ENCODE results near the gene YAF2.

The YAF2 gene

GRCh38 chr12:42238240-42239140 lies at the start of gene YAF2:
Gene YAF2 (minus strand): TSS chr12:42238248. CDS start chr12:42238180, 68 bp downstream.
- DNase-seq (ENCODE audit: low spot score), result peak; percentile 97

GRCh38 chr12:42286741-42287140 lies 48.7 kb upstream of the YAF2 start:
- DNase-seq (ENCODE audit: low spot score), result no peak

- DNase-seq (ENCODE audit: low spot score), result no peak
These were observed 47.4 kb upstream of the YAF2 start for GRCh38 chr12:42285431-42285830.

- no peak for DNase-seq (ENCODE audit: low spot score)
These were observed 46.8 kb upstream of the YAF2 start for GRCh38 chr12:42284876-42285275.

DNA sequence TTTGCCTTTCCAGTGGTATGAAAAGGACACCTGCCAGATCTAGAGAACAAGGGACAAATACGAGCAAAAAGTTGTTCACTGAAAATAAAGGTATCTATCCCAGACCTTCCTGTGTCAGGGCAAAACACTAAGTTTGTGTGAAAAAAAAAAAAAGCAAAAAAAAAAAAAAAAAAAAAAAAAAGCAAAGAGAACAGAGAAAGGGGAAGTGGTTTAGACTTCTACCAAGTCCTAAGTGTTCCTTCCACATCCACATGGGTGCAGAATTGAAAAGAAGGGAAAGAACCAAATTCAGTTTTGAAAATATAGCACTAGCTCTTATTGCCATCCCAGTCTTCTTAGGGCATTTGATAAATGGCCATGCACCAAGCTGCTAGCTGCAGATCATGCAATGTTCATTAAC lies 46.1 kb upstream of the YAF2 start:
- no peak for DNase-seq (ENCODE audit: low spot score)

- DNase-seq (ENCODE audit: low spot score), result no peak
These were observed 45.7 kb upstream of the YAF2 start for GRCh38 chr12:42283739-42284138.

DNA sequence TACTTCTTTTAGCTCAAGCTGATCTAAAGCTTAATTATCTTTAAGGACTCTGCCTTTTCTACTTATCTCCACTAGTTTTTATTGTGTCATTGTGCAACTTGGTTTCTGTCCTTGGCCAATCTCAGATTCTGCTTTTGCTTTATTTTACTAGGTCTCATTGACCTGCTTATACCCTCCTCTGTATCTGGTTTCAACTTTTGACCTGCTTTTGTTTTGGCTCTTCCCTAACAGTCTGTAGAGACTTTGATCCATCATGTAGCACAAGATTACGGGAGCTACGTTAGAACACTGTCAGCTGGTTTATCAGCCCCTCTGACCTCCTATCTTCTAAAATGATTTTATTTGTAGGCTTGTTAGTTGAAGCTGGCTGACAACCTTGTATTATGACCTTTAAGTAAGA lies 44.2 kb upstream of the YAF2 start:
- DNase-seq (ENCODE audit: low spot score), result no peak

DNA sequence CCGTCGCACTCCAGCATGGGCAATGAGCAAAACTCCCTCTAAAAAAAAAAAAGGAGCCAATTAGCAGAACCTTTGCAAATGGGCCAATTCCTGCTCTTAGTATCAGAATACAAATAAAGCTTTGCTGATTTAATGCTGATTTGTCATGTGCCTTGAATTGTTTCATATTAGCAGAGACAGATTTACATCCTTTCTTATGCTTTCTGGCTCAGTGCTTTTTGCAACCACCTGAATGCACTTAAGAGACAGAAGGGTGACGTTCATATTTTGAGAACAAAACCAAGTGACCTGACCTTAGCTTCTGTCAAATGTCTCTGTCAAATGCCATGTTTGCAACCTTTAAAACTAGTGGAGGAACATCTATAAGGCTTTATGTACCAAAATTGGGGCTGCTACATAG lies 43.8 kb upstream of the YAF2 start:
- no peak for DNase-seq (ENCODE audit: low spot score)

GRCh38 chr12:42281278-42281677 lies 43.2 kb upstream of the YAF2 start:
- no peak for DNase-seq (ENCODE audit: low spot score)

GRCh38 chr12:42278128-42278510 lies 40.1 kb upstream of the YAF2 start:
- no peak for DNase-seq (ENCODE audit: low spot score)

DNA sequence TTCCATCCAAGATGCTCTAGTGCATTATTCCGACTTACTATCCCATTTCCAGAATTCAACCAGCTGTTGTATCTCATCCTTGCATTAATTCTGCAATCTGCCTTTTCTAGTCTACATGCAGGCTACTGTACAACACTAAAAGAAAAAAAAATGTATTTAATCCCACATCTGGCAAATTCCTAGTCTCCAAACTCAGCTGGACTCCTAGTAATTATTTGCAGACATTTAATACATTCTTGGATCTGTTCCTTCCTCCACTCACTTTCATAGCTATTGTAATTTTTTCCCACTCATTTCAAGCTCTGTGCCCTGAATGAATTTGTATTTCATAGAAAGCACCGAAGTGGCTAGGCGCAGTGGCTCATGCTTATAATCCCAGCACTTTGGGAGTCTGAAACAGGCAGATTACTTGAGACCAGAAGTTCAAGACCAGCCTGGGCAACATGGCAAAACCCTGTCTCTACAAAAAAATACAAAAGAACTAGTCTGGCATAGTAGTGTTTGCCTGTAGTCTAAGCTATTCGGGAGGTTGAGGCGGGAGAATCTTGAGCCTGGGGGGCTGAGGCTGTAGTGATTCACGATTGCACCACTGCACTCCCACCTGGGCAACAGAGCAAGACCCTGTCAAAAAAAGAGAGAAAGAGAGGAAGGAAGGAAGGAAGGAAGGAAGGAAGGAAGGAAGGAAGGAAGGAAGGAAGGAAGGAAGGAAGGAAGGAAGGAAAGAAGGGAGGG lies 39.5 kb upstream of the YAF2 start:
- no peak for DNase-seq (ENCODE audit: low spot score)

DNA sequence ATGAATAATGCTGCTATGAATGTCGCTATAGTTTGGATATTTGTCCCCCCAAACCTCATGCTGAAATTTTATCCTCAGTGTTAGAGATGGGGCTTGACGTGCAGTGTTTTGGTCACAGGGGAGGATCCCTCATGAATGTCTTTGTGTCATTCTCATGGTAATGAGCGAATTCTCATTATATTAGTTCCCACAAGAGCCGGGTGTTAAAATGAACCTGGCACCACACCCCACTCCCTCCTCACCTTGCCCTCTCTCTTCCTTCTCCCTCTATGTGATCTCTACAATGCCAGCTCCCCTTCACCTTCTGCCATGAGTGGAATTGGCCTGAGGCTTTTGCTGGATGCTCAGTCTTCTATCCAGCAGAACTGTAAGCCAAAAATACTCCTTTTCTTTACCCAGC lies 37.5 kb upstream of the YAF2 start:
- no peak for DNase-seq (ENCODE audit: low spot score)

- no peak for DNase-seq (ENCODE audit: low spot score)
These were observed 35.7 kb upstream of the YAF2 start for GRCh38 chr12:42273706-42274105.

DNA sequence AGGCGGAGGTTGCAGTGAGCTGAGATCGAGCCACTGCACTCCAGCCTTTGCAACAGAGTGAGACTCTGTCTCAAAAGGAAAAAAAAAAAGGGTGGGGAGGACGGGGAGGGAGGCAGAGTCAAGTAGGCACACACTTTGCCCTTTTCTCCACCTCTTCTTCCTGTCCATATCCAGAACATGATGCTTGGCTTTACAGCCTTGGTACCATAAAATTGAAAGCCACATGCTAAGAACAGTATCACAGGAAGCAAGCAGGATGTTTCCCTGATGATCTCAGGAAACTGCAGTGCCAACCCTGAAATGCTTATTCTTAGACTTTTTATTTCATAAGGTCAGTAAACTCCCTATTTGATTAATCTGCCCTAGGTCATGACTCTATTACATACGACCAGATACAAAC lies 32.5 kb upstream of the YAF2 start:
- no peak for DNase-seq (ENCODE audit: low spot score)

DNA sequence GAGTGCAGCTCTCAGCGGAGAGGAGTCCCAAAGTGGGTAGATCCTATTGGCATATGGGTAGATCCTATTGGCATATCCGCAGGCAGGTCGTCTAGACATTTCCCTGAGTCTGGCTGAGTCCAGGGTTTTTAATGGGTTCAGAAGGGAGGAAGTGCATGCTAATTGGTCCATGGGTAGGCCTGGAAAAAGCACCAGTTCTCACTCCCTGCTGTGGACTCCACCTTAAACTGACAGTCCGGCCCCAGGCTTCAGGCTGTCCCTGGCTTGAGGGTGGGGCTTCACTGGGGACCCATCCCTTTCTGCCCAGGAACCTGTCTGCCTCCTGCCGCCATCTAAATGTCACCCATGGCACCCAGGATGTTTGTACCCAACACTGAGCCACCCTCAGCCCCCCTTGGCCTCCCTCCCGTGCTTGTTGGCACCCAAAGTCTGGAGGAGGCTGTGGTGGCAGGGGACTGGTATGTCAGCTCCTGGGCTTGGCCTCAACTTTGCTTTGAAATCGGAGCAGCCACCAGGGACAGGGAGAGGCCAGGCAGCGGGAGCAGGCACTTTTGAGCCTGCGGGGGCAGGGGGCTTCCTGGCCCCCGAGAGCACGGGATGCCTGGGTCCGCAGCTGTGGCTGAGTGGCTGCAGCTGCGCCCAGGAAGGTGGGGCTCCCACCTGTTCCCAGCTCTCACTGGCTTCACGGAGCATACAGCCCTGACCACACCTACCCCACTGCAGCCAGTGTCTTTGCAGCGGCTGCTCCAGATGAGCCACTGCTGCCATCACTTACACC lies 29.6 kb upstream of the YAF2 start:
- DNase-seq (ENCODE audit: low spot score), result no peak

- DNase-seq (ENCODE audit: low spot score), result no peak
These were observed 28.7 kb upstream of the YAF2 start for GRCh38 chr12:42266579-42267230.

GRCh38 chr12:42262271-42262670 lies 24.2 kb upstream of the YAF2 start:
- DNase-seq (ENCODE audit: low spot score), result no peak

DNA sequence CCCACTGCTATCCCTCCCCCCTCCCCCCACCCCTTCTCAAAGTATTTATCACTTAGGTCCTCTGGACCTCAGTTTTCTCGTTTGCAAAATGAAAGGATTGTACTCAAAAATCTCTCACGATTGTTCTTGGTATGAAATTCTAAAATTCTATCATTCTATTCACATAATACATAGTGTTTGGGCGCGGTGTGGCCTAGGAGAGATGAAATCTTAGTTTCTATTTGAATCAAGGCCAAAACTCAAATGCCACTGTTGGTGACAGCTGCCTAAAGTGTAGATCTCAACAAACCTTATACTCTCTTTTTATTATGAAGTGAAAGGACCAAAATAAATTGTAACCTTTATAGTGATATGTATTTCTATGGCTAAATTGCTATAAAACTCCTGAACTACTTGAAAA lies 23.7 kb upstream of the YAF2 start:
- DNase-seq (ENCODE audit: low spot score), result no peak

DNA sequence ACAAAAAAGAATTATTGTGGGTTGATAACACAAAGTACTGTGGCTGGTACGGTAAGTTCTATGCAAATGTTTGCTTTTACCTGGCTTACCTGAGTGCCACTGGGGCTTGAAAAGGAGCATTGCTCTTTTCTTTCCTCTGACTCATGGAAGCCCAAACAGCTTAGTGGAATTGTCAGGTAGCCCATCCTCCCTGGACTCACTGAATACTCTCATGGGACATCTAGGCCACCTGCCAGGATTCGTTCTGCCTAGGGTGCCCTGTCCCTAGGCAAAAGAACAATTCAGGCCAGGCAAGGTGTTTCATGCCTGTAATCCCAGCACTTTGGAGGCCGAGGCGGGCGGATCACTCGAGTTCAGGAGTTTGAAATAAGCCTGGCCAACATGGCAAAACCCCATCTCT lies 22.5 kb upstream of the YAF2 start:
- DNase-seq (ENCODE audit: low spot score), result no peak

GRCh38 chr12:42259699-42260098 lies 21.7 kb upstream of the YAF2 start:
- no peak for DNase-seq (ENCODE audit: low spot score)

DNA sequence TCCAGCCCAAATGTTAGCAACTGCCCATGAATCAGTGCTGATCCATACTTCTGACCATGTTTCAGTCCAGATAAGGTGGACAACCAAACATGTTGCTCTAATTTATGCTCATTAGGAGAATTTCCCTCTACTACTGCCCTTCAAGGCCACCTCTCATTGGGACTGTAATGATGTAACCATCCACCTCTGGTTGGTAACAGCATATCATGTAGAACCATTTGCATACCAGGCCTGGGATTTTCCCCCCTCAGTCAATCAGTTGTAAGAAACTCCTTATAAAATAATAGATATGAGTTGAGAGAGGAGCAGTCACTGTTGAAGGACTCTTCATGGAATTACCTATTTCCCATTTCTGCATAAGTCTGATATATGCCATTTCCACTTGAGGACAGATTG lies 17.8 kb upstream of the YAF2 start:
- DNase-seq (ENCODE audit: low spot score), result no peak

- DNase-seq (ENCODE audit: low spot score), result no peak
These were observed 17.3 kb upstream of the YAF2 start for GRCh38 chr12:42255221-42255865.
